Body of pancreas (tissue), 4 donors: ENCODE data around the gene TIMM22.

ENCODE experiments used
- CTCF ChIP-seq, 7 experiments: fragments of 450-650 bp in 4 of 7; fragments of 200-600 bp in 3 of 7; sonication (generic) in 3 of 7; IDR thresholded peaks; one replicate each; pipeline ENCODE4 v1.5.1; 2016 to 2019; ENCODE audit warnings: antibody characterized with exemption in 7 of 7
- POLR2A ChIP-seq, 3 donors: fragments of 450-650 bp; IDR thresholded peaks; one replicate each; pipeline ENCODE4 v1.6.1; 2016; ENCODE audit warnings: antibody characterized with exemption in 3 of 3, mild to moderate bottlenecking in 2 of 3

GRCh38 chr17:1019451-1019850 lies 22.5 kb downstream of the TIMM22 start:
- TF ChIP-seq POLR2A (IDR thresholded peaks at IDR 0.05): no peak
- TF ChIP-seq CTCF (IDR thresholded peaks at IDR 0.05): no peak
